Osteoblast (primary cell): ENCODE data around the gene CNGA1. TPM values are rescaled to one million over a fixed set of nuclear protein-coding genes. Genes with fewer than 3 reads are reported as not detected.
A peak's percentile ranks its signal among the peaks of the same experiment; 100 is the strongest.

Source experiments
- DNase-seq: peaks from one replicate; pipeline ENCODE4 v3.0.0; 2011; ENCODE audit warnings: low spot score, mixed read lengths; ENCODE audit not compliant: insufficient read length; ENCODE audit errors: missing footprints
- H2AFZ ChIP-seq: 2 replicates; pipeline ENCODE4 v1.6.0; 2011; ENCODE audit warnings: mild to moderate bottlenecking, low read length
- H3K27ac ChIP-seq: 2 replicates; pipeline ENCODE4 v1.5.1; 2011; ENCODE audit warnings: mild to moderate bottlenecking, low read depth, low read length, moderate library complexity
- H3K27me3 ChIP-seq: 2 replicates; pipeline ENCODE4 v1.6.0; 2012; ENCODE audit warnings: mild to moderate bottlenecking, control low read depth, inconsistent platforms, low read length, moderate library complexity; ENCODE audit not compliant: insufficient read depth
- H3K36me3 ChIP-seq: 2 replicates; pipeline ENCODE4 v1.5.1; 2011; ENCODE audit warnings: mild to moderate bottlenecking, low read length, control low read depth, moderate library complexity; ENCODE audit not compliant: insufficient read depth
- H3K4me1 ChIP-seq: 2 replicates; pipeline ENCODE4 v1.5.1; 2011; ENCODE audit warnings: mild to moderate bottlenecking, low read length, control low read depth, moderate library complexity; ENCODE audit not compliant: insufficient read depth
- H3K4me2 ChIP-seq: 2 replicates; pipeline ENCODE4 v1.6.0; 2011; ENCODE audit warnings: mild to moderate bottlenecking, low read length; ENCODE audit not compliant: insufficient read depth
- H3K4me3 ChIP-seq: fragments of 200-600 bp; sonication (generic); 3 replicates; pipeline ENCODE4 v1.5.1; 2012; ENCODE audit warnings: mild to moderate bottlenecking, low read length, inconsistent platforms; ENCODE audit not compliant: insufficient read depth
- H3K79me2 ChIP-seq: 2 replicates; pipeline ENCODE4 v1.6.0; 2012; ENCODE audit warnings: mild to moderate bottlenecking, low read length, control low read depth, inconsistent platforms; ENCODE audit not compliant: insufficient read depth
- H3K9me3 ChIP-seq: 2 replicates; pipeline ENCODE4 v1.5.1; 2011; ENCODE audit warnings: low read depth, low read length, control low read depth
- H4K20me1 ChIP-seq: 2 replicates; pipeline ENCODE4 v1.6.0; 2012; ENCODE audit warnings: mild to moderate bottlenecking, low read length, control low read depth; ENCODE audit not compliant: insufficient read depth
- total RNA-seq: library from RNA; depleted of rRNA; stranded (reverse); fragments of >200 nt; gene quantifications from 2 replicates; pipeline ENCODE4 v1.2.3, GENCODE V29; 2012
- TF ChIP-seq, protein P1 (sequence below): IDR thresholded peaks from 2 replicates; pipeline ENCODE4 v1.5.1; 2011; ENCODE audit warnings: mild to moderate bottlenecking, low read depth, low read length, moderate library complexity; ENCODE audit errors: extremely low read depth

Gene CNGA1
- total RNA-seq, 1 donor: not detected

- Histone ChIP-seq H3K4me3 (no peak overlapping the region), H3K27ac (no peak overlapping the region)
Measured at GRCh38 chr4:47972181-47972580, 44.3 kb downstream of the CNGA1 start.

DNA sequence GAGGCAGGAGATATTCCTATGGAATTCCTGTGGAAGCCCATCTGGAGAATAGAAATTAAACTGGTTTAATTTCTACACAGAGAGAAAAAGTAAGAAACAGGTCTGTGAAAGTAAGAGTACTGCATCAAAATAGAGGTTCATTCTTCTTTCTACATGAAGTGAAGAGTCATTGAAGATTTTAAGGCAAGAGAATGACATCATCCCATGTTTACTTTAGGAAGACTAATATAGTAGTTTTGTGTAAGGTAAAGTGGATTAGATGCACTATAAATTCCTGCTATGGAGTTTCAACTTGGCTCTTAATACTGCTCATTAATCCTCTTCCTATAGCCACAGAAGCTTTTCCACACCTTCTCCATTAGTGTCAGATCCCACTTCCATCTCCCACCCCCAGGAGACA is 47.6 kb downstream of the CNGA1 start:
- Histone ChIP-seq H3K4me2 (no peak overlapping the region), H3K4me1 (no peaks in the 10 kb centered on the region), H3K27ac (no peak overlapping the region), H3K4me3 (no peak overlapping the region), H3K79me2 (no peaks in the 10 kb centered on the region), H3K9me3 (no peaks in the 10 kb centered on the region), H4K20me1 (no peaks in the 10 kb centered on the region), H2AFZ (no peak overlapping the region), H3K36me3 (no peaks in the 10 kb centered on the region), H3K27me3 (no peaks in the 10 kb centered on the region)
- TF ChIP-seq, protein P1, sequence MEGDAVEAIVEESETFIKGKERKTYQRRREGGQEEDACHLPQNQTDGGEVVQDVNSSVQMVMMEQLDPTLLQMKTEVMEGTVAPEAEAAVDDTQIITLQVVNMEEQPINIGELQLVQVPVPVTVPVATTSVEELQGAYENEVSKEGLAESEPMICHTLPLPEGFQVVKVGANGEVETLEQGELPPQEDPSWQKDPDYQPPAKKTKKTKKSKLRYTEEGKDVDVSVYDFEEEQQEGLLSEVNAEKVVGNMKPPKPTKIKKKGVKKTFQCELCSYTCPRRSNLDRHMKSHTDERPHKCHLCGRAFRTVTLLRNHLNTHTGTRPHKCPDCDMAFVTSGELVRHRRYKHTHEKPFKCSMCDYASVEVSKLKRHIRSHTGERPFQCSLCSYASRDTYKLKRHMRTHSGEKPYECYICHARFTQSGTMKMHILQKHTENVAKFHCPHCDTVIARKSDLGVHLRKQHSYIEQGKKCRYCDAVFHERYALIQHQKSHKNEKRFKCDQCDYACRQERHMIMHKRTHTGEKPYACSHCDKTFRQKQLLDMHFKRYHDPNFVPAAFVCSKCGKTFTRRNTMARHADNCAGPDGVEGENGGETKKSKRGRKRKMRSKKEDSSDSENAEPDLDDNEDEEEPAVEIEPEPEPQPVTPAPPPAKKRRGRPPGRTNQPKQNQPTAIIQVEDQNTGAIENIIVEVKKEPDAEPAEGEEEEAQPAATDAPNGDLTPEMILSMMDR: no peak
- no peak for DNase-seq

More at GRCh38 chr4:47972181-47972580, 44.3 kb downstream of the CNGA1 start:
- H3K36me3 ChIP-seq: no peaks in the 10 kb centered on the region
- H3K4me2 ChIP-seq: no peak overlapping the region
- TF ChIP-seq, protein P1: no peak
- no peaks in the 10 kb centered on the region for H3K4me1 ChIP-seq
- H3K9me3 ChIP-seq: no peaks in the 10 kb centered on the region
- no peaks in the 10 kb centered on the region for H3K79me2 ChIP-seq
- H4K20me1 ChIP-seq: no peaks in the 10 kb centered on the region
- H2AFZ ChIP-seq: no peak overlapping the region
- no peaks in the 10 kb centered on the region for H3K27me3 ChIP-seq
- DNase-seq: no peak

DNA sequence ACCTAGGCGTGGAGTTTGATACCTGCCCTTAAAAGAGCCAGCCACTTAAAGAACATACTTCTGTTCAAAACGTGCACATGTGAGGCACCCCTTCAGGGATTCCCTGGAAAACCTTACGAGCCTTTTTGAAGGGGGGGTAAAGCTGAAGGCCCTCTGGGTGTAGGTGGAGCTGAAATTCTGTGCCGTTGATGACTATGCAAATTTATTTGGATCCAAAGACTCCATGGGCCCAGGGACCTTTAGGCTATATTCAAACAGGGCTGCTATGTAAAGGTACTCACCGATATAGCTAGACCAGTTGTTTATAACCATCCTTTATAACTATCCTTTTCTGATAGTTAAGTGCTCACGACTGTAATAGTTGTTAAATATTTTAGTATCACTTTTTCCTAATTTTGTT is 61.8 kb downstream of the CNGA1 start:
- no peaks in the 10 kb centered on the region for H4K20me1 ChIP-seq
- DNase-seq: peak; percentile 14

GRCh38 chr4:47954245-47954644 is 62.2 kb downstream of the CNGA1 start:
- Histone ChIP-seq H2AFZ (no peak overlapping the region), H4K20me1 (no peaks in the 10 kb centered on the region), H3K4me3 (no peak overlapping the region), H3K4me2 (no peak overlapping the region), H3K36me3 (no peaks in the 10 kb centered on the region), H3K27ac (no peak overlapping the region), H3K79me2 (no peaks in the 10 kb centered on the region), H3K4me1 (no peaks in the 10 kb centered on the region), H3K9me3 (no peaks in the 10 kb centered on the region), H3K27me3 (no peaks in the 10 kb centered on the region)
- DNase-seq: no peak
- TF ChIP-seq, protein P1: no peak

More for the DNA sequence above, 61.8 kb downstream of the CNGA1 start:
- Histone ChIP-seq H3K79me2 (no peaks in the 10 kb centered on the region), H3K4me3 (no peak overlapping the region), H3K36me3 (no peaks in the 10 kb centered on the region), H3K4me2 (no peak overlapping the region), H3K9me3 (no peaks in the 10 kb centered on the region), H3K27me3 (no peaks in the 10 kb centered on the region), H3K4me1 (no peaks in the 10 kb centered on the region), H2AFZ (no peak overlapping the region), H3K27ac (no peak overlapping the region)
- TF ChIP-seq, protein P1: no peak
